NB4 (cell line): ENCODE results near the gene L3MBTL3.

ENCODE experiments used
- CTCF ChIP-seq: IDR thresholded peaks from one replicate; pipeline ENCODE4 v1.5.1; 2012; ENCODE audit warnings: low read depth, low read length
- POLR2A ChIP-seq: IDR thresholded peaks from 2 replicates; pipeline ENCODE4 v1.6.1; 2011; ENCODE audit warnings: mild to moderate bottlenecking; ENCODE audit not compliant: insufficient read length; ENCODE audit errors: extremely low read depth

- TF ChIP-seq CTCF (no peak), POLR2A (no peak)
Observed at GRCh38 chr6:130099119-130099518, 80.7 kb downstream of the L3MBTL3 start.
